ENCODE measurements around the gene TCF4.

DNA sequence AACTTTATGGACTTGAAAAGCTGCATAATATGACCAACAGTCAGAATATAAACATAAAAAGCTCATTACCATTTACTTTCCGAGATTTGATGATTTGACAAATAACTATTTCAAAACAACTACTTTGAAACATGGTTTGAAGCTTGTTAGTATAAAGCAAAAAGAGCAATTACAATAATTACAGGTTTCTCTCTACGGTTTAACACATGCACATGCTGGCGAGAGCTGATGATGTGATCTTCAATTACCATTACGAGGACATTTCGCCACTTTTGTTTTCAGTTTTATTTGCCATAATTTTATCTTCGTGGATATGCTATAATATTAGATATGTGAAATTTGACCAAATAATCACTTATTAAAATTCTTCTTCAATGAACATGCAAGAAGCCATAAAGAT, 270.1 kb downstream of the TCF4 start:
- TF ChIP-seq, protein P1, sequence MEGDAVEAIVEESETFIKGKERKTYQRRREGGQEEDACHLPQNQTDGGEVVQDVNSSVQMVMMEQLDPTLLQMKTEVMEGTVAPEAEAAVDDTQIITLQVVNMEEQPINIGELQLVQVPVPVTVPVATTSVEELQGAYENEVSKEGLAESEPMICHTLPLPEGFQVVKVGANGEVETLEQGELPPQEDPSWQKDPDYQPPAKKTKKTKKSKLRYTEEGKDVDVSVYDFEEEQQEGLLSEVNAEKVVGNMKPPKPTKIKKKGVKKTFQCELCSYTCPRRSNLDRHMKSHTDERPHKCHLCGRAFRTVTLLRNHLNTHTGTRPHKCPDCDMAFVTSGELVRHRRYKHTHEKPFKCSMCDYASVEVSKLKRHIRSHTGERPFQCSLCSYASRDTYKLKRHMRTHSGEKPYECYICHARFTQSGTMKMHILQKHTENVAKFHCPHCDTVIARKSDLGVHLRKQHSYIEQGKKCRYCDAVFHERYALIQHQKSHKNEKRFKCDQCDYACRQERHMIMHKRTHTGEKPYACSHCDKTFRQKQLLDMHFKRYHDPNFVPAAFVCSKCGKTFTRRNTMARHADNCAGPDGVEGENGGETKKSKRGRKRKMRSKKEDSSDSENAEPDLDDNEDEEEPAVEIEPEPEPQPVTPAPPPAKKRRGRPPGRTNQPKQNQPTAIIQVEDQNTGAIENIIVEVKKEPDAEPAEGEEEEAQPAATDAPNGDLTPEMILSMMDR (IDR thresholded peaks at IDR 0.05; ENCODE audit: low read depth, low read length, poor library complexity, severe bottlenecking) = no peak
- TF ChIP-seq EZH2phosphoT487 (IDR thresholded peaks at IDR 0.05; ENCODE audit: borderline replicate concordance, low read length) = no peak

Measured in DOHH2 (cell line).